D341Med (cell line): ENCODE data around the gene ISCA1.

Source experiments
- DNase-seq: peaks from one replicate; pipeline ENCODE4 v3.0.0; 2012; ENCODE audit warnings: low spot score

ISCA1 gene

GRCh38 chr9:86222667-86223066, 59.7 kb downstream of the ISCA1 start:
- DNase-seq: no peak

GRCh38 chr9:86219606-86220005, 62.7 kb downstream of the ISCA1 start:
- no peak for DNase-seq

GRCh38 chr9:86217076-86217755, 65.1 kb downstream of the ISCA1 start:
- DNase-seq: no peak
